ENCODE data around the gene KCNH1. TPM values are rescaled to one million over a fixed set of nuclear protein-coding genes. Genes with fewer than 3 reads are reported as not detected.

Gene KCNH1
- total RNA-seq, 2 experiments from 2014 or later: not detected

DNA sequence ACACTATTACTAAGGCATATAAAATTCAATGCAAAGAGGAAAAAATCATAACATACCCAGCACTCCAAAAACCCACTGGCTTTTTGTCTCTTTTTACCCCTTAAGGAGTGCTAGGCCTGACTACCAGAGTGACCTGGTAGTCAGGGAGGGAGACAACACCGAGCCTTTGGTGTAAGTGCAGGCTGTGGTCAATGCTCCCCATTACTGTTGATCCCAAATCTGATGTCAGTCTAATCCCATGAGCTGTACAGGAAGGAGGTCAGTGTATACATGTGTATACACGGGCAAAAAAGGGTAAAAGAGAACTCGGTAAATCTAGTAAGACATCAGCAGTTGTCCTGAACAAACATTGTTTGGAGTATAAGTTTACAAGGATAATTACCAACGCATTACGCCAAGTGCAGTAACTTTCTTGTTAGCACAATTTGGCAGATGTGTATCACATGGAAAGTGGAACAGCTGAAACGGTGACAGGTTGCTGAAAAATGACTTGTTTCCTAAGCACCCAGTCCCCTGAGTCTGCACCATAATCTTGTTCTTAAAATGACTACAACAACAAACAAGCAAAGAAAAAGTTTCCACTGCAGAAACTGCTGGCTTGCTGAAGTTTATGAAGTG lies 217.9 kb downstream of the KCNH1 start:
- CTCF ChIA-PET: no interaction called here
- no peak for DNase-seq
- Mint-ChIP-seq H3K27ac (no peak overlapping the region), H3K27me3 (peaks cover 8% of the 10 kb centered on the region), H3K4me3 (no peak overlapping the region), H3K9me3 (ENCODE audit: low read depth) (no peaks in the 10 kb centered on the region), H3K36me3 (no peaks in the 10 kb centered on the region), H3K4me1 (no peaks in the 10 kb centered on the region)
- no peak for ATAC-seq

DNA sequence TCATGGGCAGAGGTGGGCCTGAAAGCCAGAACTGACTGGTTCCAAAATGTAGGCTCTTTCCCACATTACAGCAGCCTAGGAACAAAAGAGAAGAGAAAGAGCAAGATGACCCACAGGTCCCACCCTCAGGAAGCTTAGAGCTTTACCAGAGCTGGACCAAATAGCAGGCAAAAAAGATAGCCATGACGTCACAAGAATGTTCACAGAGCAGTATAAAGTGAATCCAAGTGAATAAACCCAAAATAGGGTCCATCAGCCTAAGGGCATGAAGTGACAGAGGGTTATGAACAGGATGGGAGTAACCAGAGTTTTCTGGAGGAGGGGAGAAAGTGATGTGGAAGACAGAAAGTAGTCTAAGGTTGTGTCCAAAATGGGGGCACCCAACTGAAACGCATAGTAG lies 221.2 kb downstream of the KCNH1 start:
- Mint-ChIP-seq H3K27ac (no peak overlapping the region), H3K9me3 (ENCODE audit: low read depth) (no peaks in the 10 kb centered on the region), H3K36me3 (no peaks in the 10 kb centered on the region), H3K27me3 (peaks cover 11% of the 10 kb centered on the region), H3K4me3 (no peak overlapping the region), H3K4me1 (no peaks in the 10 kb centered on the region)
- ATAC-seq: no peak
- DNase-seq: no peak
- CTCF ChIA-PET: no interaction called here

DNA sequence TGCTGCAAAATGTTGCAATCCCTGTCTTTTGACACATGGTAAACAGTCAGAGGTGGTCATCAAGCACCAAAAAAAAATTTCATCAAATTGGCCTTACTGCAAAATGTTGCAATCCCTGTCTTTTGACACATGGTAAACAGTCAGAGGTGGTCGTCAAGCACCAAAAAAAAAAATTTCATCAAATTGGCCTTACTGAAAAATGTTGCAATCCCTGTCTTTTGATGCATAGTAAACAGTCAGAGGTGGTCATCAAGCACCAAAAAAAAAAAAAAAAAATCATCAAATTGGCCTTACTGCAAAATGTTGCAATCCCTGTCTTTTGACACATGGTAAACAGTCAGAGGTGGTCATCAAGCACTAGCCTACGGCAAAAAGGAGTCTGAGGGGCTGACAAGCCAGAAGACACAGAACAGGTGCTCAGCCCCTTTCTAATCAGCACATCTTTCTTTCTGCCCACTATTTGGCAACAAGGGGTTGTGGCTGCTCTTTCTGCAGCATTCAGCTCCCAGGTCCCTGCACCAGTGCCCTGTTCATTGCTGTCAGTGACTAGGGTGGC lies 223.8 kb downstream of the KCNH1 start:
- Mint-ChIP-seq H3K36me3 (no peaks in the 10 kb centered on the region), H3K9me3 (ENCODE audit: low read depth) (no peaks in the 10 kb centered on the region), H3K4me3 (no peak overlapping the region), H3K4me1 (no peaks in the 10 kb centered on the region), H3K27ac (no peak overlapping the region), H3K27me3 (peaks cover 11% of the 10 kb centered on the region)
- ATAC-seq (no peak), DNase-seq (no peak)
- CTCF ChIA-PET: no interaction called here

DNA sequence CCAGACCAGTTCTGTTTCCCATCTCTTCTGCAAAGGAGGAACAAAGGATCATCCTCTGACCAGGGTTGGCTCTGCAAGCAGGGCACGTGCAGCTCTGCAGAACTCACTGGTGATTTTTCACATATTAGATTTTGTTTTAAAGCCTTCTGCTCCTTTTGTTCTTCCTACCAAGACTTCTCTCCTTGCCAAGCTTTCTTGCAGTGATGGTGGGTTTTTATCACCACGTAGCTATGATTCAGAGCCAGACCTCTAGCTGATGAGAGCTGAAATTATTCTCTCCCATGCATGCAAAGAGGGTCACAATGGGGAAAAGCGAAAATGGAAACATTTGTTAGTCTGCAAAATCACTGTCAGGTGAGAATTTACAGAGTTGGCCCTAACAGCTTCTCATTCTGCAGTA lies 225.2 kb downstream of the KCNH1 start:
- Mint-ChIP-seq H3K4me1 (no peaks in the 10 kb centered on the region), H3K36me3 (no peaks in the 10 kb centered on the region), H3K27ac (no peak overlapping the region), H3K9me3 (ENCODE audit: low read depth) (no peaks in the 10 kb centered on the region), H3K4me3 (no peak overlapping the region), H3K27me3 (peaks cover 11% of the 10 kb centered on the region)
- CTCF ChIA-PET: no interaction called here
- no peak for DNase-seq
- ATAC-seq: no peak

DNA sequence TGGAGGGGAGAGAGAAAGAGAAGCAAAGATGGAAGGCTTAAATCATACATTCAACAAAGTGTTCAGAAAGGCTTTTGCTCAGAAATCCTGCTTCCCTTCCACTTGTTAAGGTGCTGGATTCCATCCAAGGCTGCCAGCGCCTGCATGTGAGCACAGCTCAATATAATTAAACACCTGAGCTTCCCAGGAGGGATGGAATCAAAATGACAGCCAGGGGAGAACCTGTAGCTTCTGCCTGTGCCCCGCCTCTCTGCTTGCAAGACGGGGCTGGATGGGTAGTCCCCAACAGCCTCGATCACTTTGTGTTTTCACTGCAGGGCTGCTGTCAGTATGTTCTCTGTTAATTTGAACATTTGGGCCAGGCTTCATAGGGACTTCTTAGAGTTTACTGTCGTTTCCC lies 225.7 kb downstream of the KCNH1 start:
- CTCF ChIA-PET: no interaction called here
- no peak for ATAC-seq
- Mint-ChIP-seq H3K4me1 (no peaks in the 10 kb centered on the region), H3K27ac (no peak overlapping the region), H3K9me3 (ENCODE audit: low read depth) (no peaks in the 10 kb centered on the region), H3K27me3 (peaks cover 11% of the 10 kb centered on the region), H3K4me3 (no peak overlapping the region), H3K36me3 (no peaks in the 10 kb centered on the region)
- no peak for DNase-seq

DNA sequence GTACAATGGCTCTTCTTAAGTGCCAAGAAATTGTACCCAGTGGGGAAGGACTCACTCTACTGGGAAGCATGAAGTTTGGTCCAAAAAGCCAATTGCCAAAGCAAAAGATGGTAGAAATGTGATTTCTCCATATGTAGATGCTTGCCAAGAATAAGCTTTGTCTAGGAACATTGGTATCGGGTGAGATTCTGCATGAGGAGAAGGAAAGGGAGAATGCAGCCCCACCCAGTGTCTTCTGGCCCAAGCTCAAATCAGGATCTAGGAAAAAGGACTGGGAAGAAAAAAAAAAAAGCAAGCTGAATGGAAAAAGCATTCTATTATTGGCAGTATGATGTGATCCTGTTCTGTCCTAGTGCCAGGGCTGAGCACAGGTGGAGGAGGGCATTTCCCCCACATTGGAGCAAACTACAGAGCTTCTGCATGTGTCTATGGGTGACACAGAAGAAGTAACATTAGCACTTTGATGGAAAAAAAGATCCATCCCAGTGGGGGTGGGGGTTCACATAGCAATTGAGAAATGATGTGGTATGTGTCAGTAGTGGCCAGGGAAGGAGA lies 226.6 kb downstream of the KCNH1 start:
- CTCF ChIA-PET: no interaction called here
- ATAC-seq: no peak

GRCh38 chr1:210905944-210906453 lies 227.9 kb downstream of the KCNH1 start:
- no peak for DNase-seq
- Mint-ChIP-seq H3K4me3 (no peak overlapping the region), H3K4me1 (no peaks in the 10 kb centered on the region), H3K36me3 (no peaks in the 10 kb centered on the region), H3K27me3 (peaks cover 11% of the 10 kb centered on the region), H3K9me3 (ENCODE audit: low read depth) (no peaks in the 10 kb centered on the region), H3K27ac (no peak overlapping the region)
- CTCF ChIA-PET: no interaction called here
- no peak for ATAC-seq

More for the DNA sequence above, 226.6 kb downstream of the KCNH1 start:
- H3K36me3 Mint-ChIP-seq: no peaks in the 10 kb centered on the region
- peaks cover 7% of the 10 kb centered on the region for H3K27me3 Mint-ChIP-seq
- DNase-seq: no peak
- H3K4me1 Mint-ChIP-seq: no peaks in the 10 kb centered on the region
- no peak overlapping the region for H3K27ac Mint-ChIP-seq
- no peaks in the 10 kb centered on the region for H3K9me3 Mint-ChIP-seq (ENCODE audit: low read depth)
- no peak overlapping the region for H3K4me3 Mint-ChIP-seq

- DNase-seq (no peak), ATAC-seq (no peak)
- no peaks in the 10 kb centered on the region for H3K36me3 Mint-ChIP-seq
- CTCF ChIA-PET: no interaction called here
- no peak overlapping the region for H3K27ac Mint-ChIP-seq
- H3K4me3 Mint-ChIP-seq: no peak overlapping the region
- no peaks in the 10 kb centered on the region for H3K9me3 Mint-ChIP-seq (ENCODE audit: low read depth)
- no peaks in the 10 kb centered on the region for H3K4me1 Mint-ChIP-seq
- H3K27me3 Mint-ChIP-seq: peaks cover 13% of the 10 kb centered on the region
Observed at GRCh38 chr1:210905365-210905904, 228.5 kb downstream of the KCNH1 start.

DNA sequence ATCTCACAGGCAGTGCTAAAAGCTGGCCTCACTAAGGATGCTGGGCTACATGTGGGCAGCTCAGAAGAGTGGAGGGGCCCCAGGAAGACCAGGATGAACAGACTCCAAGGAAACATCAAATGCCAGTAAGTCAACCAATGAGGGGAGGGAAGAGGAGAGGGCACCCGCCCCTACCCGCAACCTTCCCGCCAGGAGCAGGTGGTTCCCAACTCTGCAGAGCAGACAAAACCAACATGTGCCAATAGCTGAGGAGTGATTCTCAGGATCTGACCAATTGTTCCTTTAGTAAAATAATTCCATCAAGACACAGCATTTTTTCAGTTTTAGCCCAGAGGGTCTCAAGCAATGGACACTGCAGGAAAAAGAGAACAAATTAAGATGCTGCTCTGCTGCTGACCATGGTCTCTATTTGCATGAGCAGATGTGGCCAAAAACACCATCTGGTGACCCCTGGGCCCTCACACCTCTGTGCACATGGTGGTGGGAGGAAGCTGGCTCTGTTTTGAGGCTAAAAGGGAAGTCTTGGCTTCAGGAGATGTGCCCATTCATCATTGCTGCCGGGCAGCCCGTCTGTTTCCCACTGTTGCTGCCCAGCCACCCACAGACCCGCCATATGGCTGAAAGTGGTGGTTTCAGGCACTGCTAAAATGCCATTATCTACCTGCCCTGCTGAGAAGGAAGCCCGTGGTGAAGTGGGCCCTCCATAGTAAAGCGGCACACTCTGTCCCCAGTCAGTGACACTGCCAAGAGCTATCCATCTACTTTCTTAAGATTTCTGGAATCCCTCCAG lies 231.8 kb downstream of the KCNH1 start:
- Mint-ChIP-seq H3K4me1 (no peaks in the 10 kb centered on the region), H3K4me3 (no peak overlapping the region), H3K9me3 (ENCODE audit: low read depth) (no peaks in the 10 kb centered on the region), H3K36me3 (no peaks in the 10 kb centered on the region), H3K27me3 (peaks cover 8% of the 10 kb centered on the region), H3K27ac (no peak overlapping the region)
- CTCF ChIA-PET: interaction anchor here (1.0 kb wide), 1 partner anchor 19 kb away, joined by 3 read pairs; no protein-coding TSS in a partner anchor
- DNase-seq: no peak
- no peak for ATAC-seq

DNA sequence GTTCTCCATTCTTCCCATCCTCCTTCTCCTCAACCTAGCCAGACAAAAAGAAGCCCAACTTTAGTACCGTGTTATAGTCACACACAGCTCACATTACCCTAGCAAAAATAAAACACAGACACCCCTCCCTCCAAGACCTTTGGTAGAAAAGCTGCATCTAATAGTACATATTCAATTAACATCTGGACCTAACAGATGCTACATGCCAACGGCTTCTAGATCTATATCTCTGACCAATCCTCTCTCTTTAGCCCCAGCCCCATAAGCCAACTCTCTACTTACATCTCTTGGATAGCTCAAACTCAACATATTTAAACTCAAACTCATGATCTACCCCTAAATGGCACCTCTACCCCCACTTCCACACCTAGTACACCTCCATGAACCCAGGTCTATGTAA lies 233.1 kb downstream of the KCNH1 start:
- Mint-ChIP-seq H3K4me3 (no peak overlapping the region), H3K27ac (no peak overlapping the region), H3K4me1 (no peaks in the 10 kb centered on the region), H3K36me3 (no peaks in the 10 kb centered on the region), H3K27me3 (peaks cover 8% of the 10 kb centered on the region), H3K9me3 (ENCODE audit: low read depth) (no peaks in the 10 kb centered on the region)
- ATAC-seq (no peak), DNase-seq (no peak)
- CTCF ChIA-PET: interaction anchor here (0.6 kb wide), 1 partner anchor 55 kb away, joined by 3 read pairs; no protein-coding TSS in a partner anchor

- no peaks in the 10 kb centered on the region for H3K36me3 Mint-ChIP-seq
- no peaks in the 10 kb centered on the region for H3K9me3 Mint-ChIP-seq (ENCODE audit: low read depth)
- H3K4me1 Mint-ChIP-seq: no peaks in the 10 kb centered on the region
- no peak for DNase-seq
- H3K4me3 Mint-ChIP-seq: no peak overlapping the region
- CTCF ChIA-PET: interaction anchor here (0.6 kb wide), 1 partner anchor 56 kb away, joined by 3 read pairs; no protein-coding TSS in a partner anchor
- no peak for ATAC-seq
- H3K27me3 Mint-ChIP-seq: peaks cover 8% of the 10 kb centered on the region
- no peak overlapping the region for H3K27ac Mint-ChIP-seq
Observed at GRCh38 chr1:210900079-210900478, 233.9 kb downstream of the KCNH1 start.

GRCh38 chr1:210899676-210900075 lies 234.3 kb downstream of the KCNH1 start:
- Mint-ChIP-seq H3K4me3 (no peak overlapping the region), H3K9me3 (ENCODE audit: low read depth) (no peaks in the 10 kb centered on the region), H3K27ac (no peak overlapping the region), H3K4me1 (no peaks in the 10 kb centered on the region), H3K36me3 (no peaks in the 10 kb centered on the region), H3K27me3 (peaks cover 8% of the 10 kb centered on the region)
- CTCF ChIA-PET: no interaction called here
- ATAC-seq (no peak), DNase-seq (no peak)

DNA sequence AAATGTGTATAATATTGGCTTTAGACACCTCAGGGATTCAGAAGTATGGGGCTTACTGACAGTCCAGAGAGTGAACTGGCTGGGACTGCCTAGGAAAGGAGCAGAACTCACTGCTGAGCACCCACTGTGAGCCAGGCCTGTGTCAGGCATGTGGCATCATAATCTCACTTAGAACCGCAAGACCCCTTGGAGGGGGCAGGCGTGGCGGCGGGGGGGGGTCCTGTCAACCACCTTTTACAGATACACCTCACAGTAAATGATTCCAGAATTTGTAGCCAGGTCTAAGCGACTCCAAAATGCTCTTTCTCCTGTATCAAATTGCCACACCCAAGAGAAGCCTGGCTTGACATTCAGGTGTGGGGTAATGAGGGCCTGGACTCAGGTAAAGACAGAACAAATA lies 235.5 kb downstream of the KCNH1 start:
- peaks cover 8% of the 10 kb centered on the region for H3K27me3 Mint-ChIP-seq
- no peak overlapping the region for H3K27ac Mint-ChIP-seq
- DNase-seq: no peak
- CTCF ChIA-PET: no interaction called here
- H3K9me3 Mint-ChIP-seq (ENCODE audit: low read depth): peaks cover 3% of the 10 kb centered on the region
- H3K36me3 Mint-ChIP-seq: no peaks in the 10 kb centered on the region
- H3K4me3 Mint-ChIP-seq: no peak overlapping the region
- no peaks in the 10 kb centered on the region for H3K4me1 Mint-ChIP-seq
- no peak for ATAC-seq
